Mucosa of descending colon (tissue), 3 donors: ENCODE results near the gene UCK2. TPM values are rescaled to one million over a fixed set of nuclear protein-coding genes. Genes with fewer than 3 reads are reported as not detected.

Experiments used
- ATAC-seq: fragments of 200-7000 bp; cut with Tn5 transposase; one replicate; pipeline ENCODE4 v1.9.1; 2020; ENCODE audit warnings: mild to moderate bottlenecking, moderate library complexity
- DNase-seq, 3 donors: peaks; one replicate each; pipeline ENCODE4 v3.0.0-alpha.2; 2020
- H3K36me3 ChIP-seq: fragments of 200-600 bp; one replicate; pipeline ENCODE4 v1.8.0; 2021; ENCODE audit warnings: low read depth, mild to moderate bottlenecking
- H3K4me1 ChIP-seq: fragments of 200-600 bp; one replicate; pipeline ENCODE4 v1.8.0; 2021; ENCODE audit warnings: low read depth, mild to moderate bottlenecking
- H3K4me3 ChIP-seq: fragments of 200-600 bp; one replicate; pipeline ENCODE4 v1.8.0; 2021; ENCODE audit warnings: mild to moderate bottlenecking
- H3K9me3 ChIP-seq: fragments of 200-600 bp; one replicate; pipeline ENCODE4 v1.8.0; 2021; ENCODE audit warnings: mild to moderate bottlenecking
- CTCF ChIP-seq: fragments of 200-600 bp; IDR thresholded peaks from one replicate; pipeline ENCODE4 v1.8.0; 2022; ENCODE audit warnings: antibody characterized with exemption, mild to moderate bottlenecking
- intact Hi-C, 2 donors: fragments of 100-400 bp; cut with DNase I in 1 of 2; cut with micrococcal nuclease in 1 of 2; formaldehyde crosslinking; loops; one replicate each; pipeline versions ENCODE4 v1.11.0 to v1.11.1; 2022; cut with DNase I, micrococcal nuclease
- total RNA-seq, 3 donors: library from RNA; stranded (reverse); fragmentation: NEBNext Ultra II Directional in 2 of 3; extraction: Animal tissue kit (Norgen Biotek cat#: 25700) in 2 of 3; gene quantifications; one replicate each; pipeline versions ENCODE4 v1.2.1 to v1.2.4, GENCODE V29; 2021 to 2023
- donor health status: DM: no; HTN: no; CAD: no; lungs with moderate emphysema.
- donor health status: DM: no; HTN: no; CAD: no.
- donor health status: DM: no; HTN: yes; CAD: no.

UCK2 gene
- total RNA-seq, 3 donors from 2014 or later, result 41.6 to 86.5 (median 51.8) TPM

GRCh38 chr1:165942927-165943597 lies 115.6 kb downstream of the UCK2 start:
- no peak for DNase-seq
- intact Hi-C loops, result no loop called here

GRCh38 chr1:165945911-165946310 lies 118.5 kb downstream of the UCK2 start:
- no peak for TF ChIP-seq CTCF
- Histone ChIP-seq H3K4me3 (no peak overlapping the region), H3K4me1 (no peaks in the 10 kb centered on the region), H3K36me3 (no peaks in the 10 kb centered on the region), H3K9me3 (no peaks in the 10 kb centered on the region)
- no peak for ATAC-seq
- intact Hi-C loops, result no loop called here
- no peak for DNase-seq

More at GRCh38 chr1:165942927-165943597, 115.6 kb downstream of the UCK2 start:
- H3K36me3 ChIP-seq, result no peaks in the 10 kb centered on the region
- ATAC-seq, result no peak
- H3K4me1 ChIP-seq, result no peaks in the 10 kb centered on the region
- no peak overlapping the region for H3K4me3 ChIP-seq
- TF ChIP-seq CTCF, result no peak
- no peaks in the 10 kb centered on the region for H3K9me3 ChIP-seq

- Histone ChIP-seq H3K9me3 (no peaks in the 10 kb centered on the region), H3K4me1 (no peaks in the 10 kb centered on the region), H3K4me3 (no peak overlapping the region), H3K36me3 (no peaks in the 10 kb centered on the region)
- no peak for TF ChIP-seq CTCF
- ATAC-seq (no peak), DNase-seq (no peak)
- intact Hi-C loops, result no loop called here
These were observed 120.5 kb downstream of the UCK2 start for GRCh38 chr1:165947797-165948455.

- Histone ChIP-seq H3K36me3 (no peaks in the 10 kb centered on the region), H3K4me3 (no peak overlapping the region), H3K9me3 (no peaks in the 10 kb centered on the region), H3K4me1 (no peaks in the 10 kb centered on the region)
- no peak for ATAC-seq
- DNase-seq, result no peak
- TF ChIP-seq CTCF, result no peak
- intact Hi-C loops, result no loop called here
These were observed 122.1 kb downstream of the UCK2 start for GRCh38 chr1:165949335-165950130.

GRCh38 chr1:165954940-165955339 lies 127.5 kb downstream of the UCK2 start:
- no peak for ATAC-seq
- Histone ChIP-seq H3K36me3 (no peaks in the 10 kb centered on the region), H3K4me3 (no peak overlapping the region), H3K9me3 (no peaks in the 10 kb centered on the region), H3K4me1 (no peaks in the 10 kb centered on the region)
- DNase-seq, result no peak
- intact Hi-C loops, result no loop called here
- no peak for TF ChIP-seq CTCF
